GM12878 (cell line): ENCODE measurements around the gene EPHA2. TPM values are rescaled to one million over a fixed set of nuclear protein-coding genes. Genes with fewer than 3 reads are reported as not detected.

Experiments
- ATAC-seq: fragments of 200-7000 bp; cut with Tn5 transposase; 3 replicates; pipeline ENCODE4 v1.9.1; 2020; ENCODE audit warnings: mild to moderate bottlenecking, moderate library complexity
- BruUV-seq: library from RNA; stranded (reverse); fragments of 400-500 nt; replicated peaks from 2 replicates; lab custom pipeline; 2021; lab: Mats Ljungman, UMichigan
- CTCF ChIA-PET: fragments of 300-600 bp; sonication (Branson Sonifier 250); formaldehyde crosslinking; extraction: SDS; loops from one replicate; lab custom pipeline; 2021; ENCODE audit warnings: inconsistent platforms; lab: Yijun Ruan, JAX
- POLR2A ChIA-PET: fragments of 350-600 bp; formaldehyde crosslinking; extraction: SDS; loops from one replicate; lab custom pipeline; 2021; ENCODE audit warnings: inconsistent platforms; lab: Charles Lee
- RAD21 ChIA-PET: fragments of 300-600 bp; sonication (Branson Sonifier 250); formaldehyde crosslinking; loops from one replicate; lab custom pipeline; 2023; ENCODE audit warnings: antibody characterized with exemption; ENCODE audit not compliant: unreplicated experiment; lab: Charles Lee
- SMC1A ChIA-PET: fragments of 300-600 bp; sonication (Branson Sonifier 250); formaldehyde crosslinking; loops from one replicate; lab custom pipeline; 2023; ENCODE audit not compliant: unreplicated experiment, uncharacterized antibody; lab: Charles Lee
- DNase-seq: peaks from one replicate; pipeline ENCODE4 v3.0.0-alpha.2; 2011; ENCODE audit warnings: low read depth, low spot score
- FAIRE-seq: peaks from 3 replicates; lab custom pipeline; 2011; peaks lifted over from hg19 to GRCh38; lab: Jason Lieb, UNC
- H2AFZ ChIP-seq: 2 replicates; pipeline ENCODE4 v1.6.0; 2011; ENCODE audit warnings: low read depth, low read length, control low read depth; ENCODE audit not compliant: control insufficient read depth
- H3K27ac ChIP-seq: 2 replicates; pipeline ENCODE4 v1.5.1; 2011; ENCODE audit warnings: control low read depth; ENCODE audit not compliant: control insufficient read depth, insufficient read depth
- H3K27me3 ChIP-seq, 2 experiments: replicated peaks in 1 of 2; 2 replicates each; pipeline versions ENCODE4 v1.6.0 to v1.6.1; 2011; ENCODE audit warnings: low read length in 1 of 2; ENCODE audit not compliant: control insufficient read depth in 2 of 2, insufficient read depth in 2 of 2
- H3K36me3 ChIP-seq, 2 experiments: 2 replicates each; pipeline ENCODE4 v1.5.1; 2011; ENCODE audit warnings: low read length in 1 of 2; ENCODE audit not compliant: control insufficient read depth in 2 of 2, insufficient read depth in 2 of 2
- H3K4me1 ChIP-seq: 2 replicates; pipeline ENCODE4 v1.6.1; 2011; ENCODE audit warnings: mild to moderate bottlenecking, low read length, moderate library complexity, mixed read lengths; ENCODE audit not compliant: control insufficient read depth, insufficient read depth
- H3K4me2 ChIP-seq: 2 replicates; pipeline ENCODE4 v1.6.0; 2011; ENCODE audit warnings: control low read depth; ENCODE audit not compliant: control insufficient read depth, insufficient read depth
- H3K4me3 ChIP-seq: fragments of 200-600 bp; sonication (generic); 2 replicates; pipeline ENCODE4 v1.5.1; 2016
- H3K79me2 ChIP-seq: 2 replicates; pipeline ENCODE4 v1.6.0; 2011; ENCODE audit warnings: low read length; ENCODE audit not compliant: control insufficient read depth, insufficient read depth
- H3K9ac ChIP-seq: 2 replicates; pipeline ENCODE4 v1.8.0; 2011; ENCODE audit warnings: low read length, control low read depth, mixed read lengths; ENCODE audit not compliant: control insufficient read depth, insufficient read depth
- H3K9me3 ChIP-seq: replicated peaks from 3 replicates; pipeline ENCODE4 v1.5.1; 2011; ENCODE audit warnings: mild to moderate bottlenecking, low read length; ENCODE audit not compliant: control insufficient read depth, insufficient read depth
- H4K20me1 ChIP-seq: 2 replicates; pipeline ENCODE4 v1.6.0; 2011; ENCODE audit not compliant: control insufficient read depth, insufficient read depth
- CBX5 ChIP-seq: sonication (generic); IDR thresholded peaks from 2 replicates; pipeline ENCODE4 v1.6.1; 2016; ENCODE audit warnings: low read depth, moderate library complexity, mild to moderate bottlenecking, inconsistent platforms
- EED ChIP-seq: sonication (generic); IDR thresholded peaks from 2 replicates; pipeline ENCODE4 v1.6.1; 2016; ENCODE audit warnings: antibody characterized with exemption, low read depth
- EP300 ChIP-seq, 2 experiments: fragments of 150-350 bp in 1 of 2; IDR thresholded peaks; 2 replicates each; pipeline ENCODE4 v1.6.1; 2011 to 2012; ENCODE audit warnings: low read depth in 2 of 2, low read length in 2 of 2, borderline replicate concordance in 1 of 2, improper control_type of control experiment in 1 of 2, inconsistent platforms in 1 of 2; ENCODE audit not compliant: control insufficient read depth in 1 of 2
- FOS ChIP-seq: IDR thresholded peaks from 3 replicates; pipeline ENCODE4 v1.6.1; 2011; ENCODE audit warnings: borderline replicate concordance; ENCODE audit not compliant: insufficient read length; ENCODE audit errors: extremely low read depth
- IKZF2 ChIP-seq, 2 experiments: fragments of 450-650 bp; IDR thresholded peaks; 2 replicates each; pipeline ENCODE4 v1.6.1; 2017; ENCODE audit warnings: mild to moderate bottlenecking in 2 of 2, moderate library complexity in 2 of 2
- NRF1 ChIP-seq: conservative IDR thresholded peaks from 2 replicates; pipeline ENCODE4 v1.6.1; 2011; ENCODE audit warnings: mild to moderate bottlenecking, low read depth, low read length, improper control_type of control experiment
- PAX5 ChIP-seq: IDR thresholded peaks from 2 replicates; pipeline ENCODE4 v1.6.1; 2011; ENCODE audit warnings: low read depth, low read length, borderline replicate concordance
- RAD51 ChIP-seq: fragments of 450-650 bp; IDR thresholded peaks from 2 replicates; pipeline ENCODE4 v1.6.1; 2016; ENCODE audit warnings: moderate library complexity, mild to moderate bottlenecking, inconsistent platforms
- SIN3A ChIP-seq: IDR thresholded peaks from 2 replicates; pipeline ENCODE4 v1.6.1; 2012; ENCODE audit warnings: low read depth, low read length, improper control_type of control experiment
- ZNF384 ChIP-seq: IDR thresholded peaks from 2 replicates; pipeline ENCODE4 v1.6.1; 2012; ENCODE audit warnings: low read depth, mild to moderate bottlenecking, low read length, improper control_type of control experiment, borderline replicate concordance
- WGBS: methylation state at CpG from one replicate; pipeline ENCODE4 v1.1.6; 2016; ENCODE audit warnings: low lambda C conversion rate; ENCODE audit not compliant: insufficient replicate concordance, insufficient coverage; ENCODE audit errors: missing lambda C conversion rate; 5-methylcytosine and 5-hydroxymethylcytosine counted together
- in situ Hi-C: fragments of 300-500 bp; cut with MboI; formaldehyde crosslinking; loops from 9 replicates; pipeline ENCODE4 v1.14.3; 2018; ENCODE audit warnings: mixed read lengths
- intact Hi-C: fragments of 100-400 bp; cut with micrococcal nuclease; formaldehyde crosslinking; loops from one replicate; pipeline ENCODE4 v1.14.2; 2022; ENCODE audit not compliant: unreplicated experiment
- polyA plus RNA-seq, 11 experiments: library from polyadenylated mRNA; depleted of rRNA in 4 of 11; unstranded in 6 of 11; stranded (reverse) in 5 of 11; fragments of >200 nt; fragmentation: Nextera tagmentation in 4 of 11; fragmentation: Illumina TruSeq in 1 of 11; extraction: Ambion mirVana in 4 of 11; extraction: Trizol in 1 of 11; gene quantifications; 1 replicate in 1 of 11; 2 replicates in 10 of 11; pipeline versions ENCODE4 v1.2.1 to v1.2.3, GENCODE V29; 2011 to 2016; ENCODE audit warnings: inconsistent platforms in 2 of 11, missing spikeins in 2 of 11, low read depth in 1 of 11
- total RNA-seq, 4 experiments: library from RNA; depleted of rRNA in 3 of 4; stranded (reverse); fragments of >200 nt in 3 of 4; fragmentation: Illumina TruSeq in 1 of 4; extraction: Trizol in 1 of 4; gene quantifications; 2 replicates each; pipeline versions ENCODE4 v1.2.1 to v1.2.3, GENCODE V29; 2013 to 2021
- TF ChIP-seq, protein P1 (sequence below), 3 experiments: IDR thresholded peaks in 2 of 3; conservative IDR thresholded peaks in 1 of 3; 2 replicates each; pipeline ENCODE4 v1.5.1; 2011; ENCODE audit warnings: low read depth in 3 of 3, low read length in 3 of 3, mild to moderate bottlenecking in 3 of 3, control low read depth in 2 of 3, moderate library complexity in 2 of 3, inconsistent platforms in 1 of 3, mixed read lengths in 1 of 3; ENCODE audit not compliant: control insufficient read depth in 2 of 3, insufficient read depth in 1 of 3; ENCODE audit errors: extremely low read depth in 1 of 3
- TF ChIP-seq, protein P2 (sequence below): fragments of 450-650 bp; IDR thresholded peaks from 2 replicates; pipeline ENCODE4 v1.6.1; 2016; ENCODE audit warnings: mild to moderate bottlenecking

EPHA2 gene
- total and polyA plus RNA-seq, 10 of the 15 experiments (the other 5 are each of a cell fraction or from before 2014, with no cell fraction given) = 0.04 to 0.51 (median 0.23) TPM; not detected in 2

DNA sequence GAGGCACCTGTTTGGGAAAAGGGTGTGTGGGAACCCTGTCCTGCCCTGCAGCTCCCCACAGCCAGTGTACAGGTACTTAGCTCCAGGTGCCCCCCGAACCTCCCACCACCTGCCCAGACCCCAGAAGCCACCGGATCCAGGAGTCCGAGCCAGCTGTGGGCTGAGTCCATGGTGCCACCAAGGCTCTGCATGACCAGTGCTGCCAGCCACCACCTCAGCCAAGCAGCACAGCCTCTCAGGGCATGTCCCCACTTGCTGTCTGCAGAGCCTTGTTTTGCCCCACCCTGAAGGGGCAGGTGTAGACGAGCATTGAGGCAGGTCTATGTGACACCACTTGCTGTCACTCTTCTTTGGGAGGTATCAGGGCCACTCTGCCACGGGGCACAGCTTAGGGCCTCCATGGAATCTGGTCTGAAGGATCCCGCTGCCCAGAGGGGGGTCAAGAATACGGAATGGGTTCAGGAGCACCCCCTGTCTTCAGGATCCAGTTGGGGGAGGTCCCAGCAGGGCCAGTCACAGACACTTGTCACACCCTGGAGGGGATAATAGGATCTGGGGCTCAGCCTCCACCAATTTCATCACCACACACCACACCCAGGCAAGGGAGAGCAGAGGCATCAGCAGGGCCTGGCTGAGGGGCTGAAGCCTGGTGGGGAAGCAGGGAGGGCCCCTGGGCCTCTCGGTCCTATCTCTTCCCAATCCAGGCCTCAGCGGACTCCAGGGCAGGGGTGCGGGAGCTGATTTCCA lies 28.9 kb upstream of the EPHA2 start (continued):
- TF ChIP-seq CBX5 (no peak), FOS (no peak), EED (no peak)

DNA sequence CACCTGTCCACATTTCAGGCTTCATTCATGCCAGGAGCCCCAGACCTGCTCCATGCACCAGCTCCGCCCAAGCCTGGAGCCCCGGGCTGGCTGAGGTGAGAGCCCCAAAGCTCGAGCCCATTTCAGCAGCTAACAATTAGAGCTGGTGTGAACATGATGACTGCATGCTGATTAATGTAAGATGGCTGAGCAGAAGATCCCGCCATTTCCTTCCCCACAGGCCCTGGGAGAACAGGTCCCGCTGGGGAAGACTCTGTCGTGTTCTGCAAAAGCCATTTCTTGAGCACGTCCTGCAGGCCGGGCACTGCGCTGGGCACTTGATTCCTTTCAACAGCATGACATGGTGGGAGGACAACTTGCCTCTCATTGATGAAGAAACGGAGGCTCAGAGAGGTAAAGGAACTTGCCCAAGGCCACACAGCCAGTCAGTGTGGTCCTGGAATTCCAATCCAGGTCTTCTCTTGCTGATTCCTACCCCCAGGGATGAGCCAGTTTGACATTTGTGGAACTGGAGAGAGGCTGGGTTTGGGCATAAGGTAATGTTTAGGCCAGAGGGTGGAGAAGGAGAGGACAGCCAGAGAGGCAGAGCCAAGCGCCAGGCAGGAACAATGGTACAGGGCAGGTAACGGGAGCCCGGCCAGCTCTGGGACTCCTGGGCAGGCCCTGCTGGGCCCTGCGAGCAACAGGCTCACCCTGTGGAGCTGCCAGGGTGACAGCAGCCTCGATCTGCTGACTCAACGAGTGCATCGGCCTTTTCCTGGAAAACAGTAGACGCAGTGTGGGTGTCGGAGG lies 28.1 kb upstream of the EPHA2 start:
- no peaks in the 10 kb centered on the region for H3K27me3 ChIP-seq
- ChIA-PET SMC1A (interaction anchor here (6.6 kb wide), 1 partner anchor 100 kb away, joined by 49 read pairs; no protein-coding TSS in a partner anchor), POLR2A (no interaction called here), CTCF (interaction anchor here (1.3 to 15.1 kb wide), 3 partner anchors 102 to 110 kb away, joined by 4 to 375 read pairs (median 4); partner anchors contain the start of gene FAM131C), RAD21 (interaction anchor here (12.2 kb wide), 1 partner anchor 102 kb away, joined by 223 read pairs; no protein-coding TSS in a partner anchor)
- intact Hi-C loops = no loop called here
- no peak for TF ChIP-seq RAD51
- TF ChIP-seq, protein P1, sequence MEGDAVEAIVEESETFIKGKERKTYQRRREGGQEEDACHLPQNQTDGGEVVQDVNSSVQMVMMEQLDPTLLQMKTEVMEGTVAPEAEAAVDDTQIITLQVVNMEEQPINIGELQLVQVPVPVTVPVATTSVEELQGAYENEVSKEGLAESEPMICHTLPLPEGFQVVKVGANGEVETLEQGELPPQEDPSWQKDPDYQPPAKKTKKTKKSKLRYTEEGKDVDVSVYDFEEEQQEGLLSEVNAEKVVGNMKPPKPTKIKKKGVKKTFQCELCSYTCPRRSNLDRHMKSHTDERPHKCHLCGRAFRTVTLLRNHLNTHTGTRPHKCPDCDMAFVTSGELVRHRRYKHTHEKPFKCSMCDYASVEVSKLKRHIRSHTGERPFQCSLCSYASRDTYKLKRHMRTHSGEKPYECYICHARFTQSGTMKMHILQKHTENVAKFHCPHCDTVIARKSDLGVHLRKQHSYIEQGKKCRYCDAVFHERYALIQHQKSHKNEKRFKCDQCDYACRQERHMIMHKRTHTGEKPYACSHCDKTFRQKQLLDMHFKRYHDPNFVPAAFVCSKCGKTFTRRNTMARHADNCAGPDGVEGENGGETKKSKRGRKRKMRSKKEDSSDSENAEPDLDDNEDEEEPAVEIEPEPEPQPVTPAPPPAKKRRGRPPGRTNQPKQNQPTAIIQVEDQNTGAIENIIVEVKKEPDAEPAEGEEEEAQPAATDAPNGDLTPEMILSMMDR (IDR thresholded peaks at IDR 0.05 in 2 of 3, conservative IDR thresholded peaks at IDR 0.05 in 1 of 3; ENCODE audit: control insufficient read depth in 2 of 3, extremely low read depth in 1 of 3, insufficient read depth in 1 of 3, low read depth in 3 of 3, low read length in 3 of 3) = no peak
- no peak for TF ChIP-seq PAX5
- no peak for TF ChIP-seq ZNF384
- no peak for TF ChIP-seq IKZF2 (IDR thresholded peaks at IDR 0.05)
- no peak for TF ChIP-seq NRF1
- no peak for TF ChIP-seq SIN3A
- TF ChIP-seq, protein P2, sequence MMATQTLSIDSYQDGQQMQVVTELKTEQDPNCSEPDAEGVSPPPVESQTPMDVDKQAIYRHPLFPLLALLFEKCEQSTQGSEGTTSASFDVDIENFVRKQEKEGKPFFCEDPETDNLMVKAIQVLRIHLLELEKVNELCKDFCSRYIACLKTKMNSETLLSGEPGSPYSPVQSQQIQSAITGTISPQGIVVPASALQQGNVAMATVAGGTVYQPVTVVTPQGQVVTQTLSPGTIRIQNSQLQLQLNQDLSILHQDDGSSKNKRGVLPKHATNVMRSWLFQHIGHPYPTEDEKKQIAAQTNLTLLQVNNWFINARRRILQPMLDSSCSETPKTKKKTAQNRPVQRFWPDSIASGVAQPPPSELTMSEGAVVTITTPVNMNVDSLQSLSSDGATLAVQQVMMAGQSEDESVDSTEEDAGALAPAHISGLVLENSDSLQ = no peak
- TF ChIP-seq EP300 (IDR thresholded peaks at IDR 0.05; ENCODE audit: borderline replicate concordance in 1 of 2, control insufficient read depth in 1 of 2, low read depth in 2 of 2, low read length in 2 of 2) = no peak
- H2AFZ ChIP-seq = no peak overlapping the region
- no peak for ATAC-seq
- H3K79me2 ChIP-seq = no peaks in the 10 kb centered on the region
- BruUV-seq = no TSS peak
- H3K4me3 ChIP-seq = no peak overlapping the region
- H3K36me3 ChIP-seq = no peaks in the 10 kb centered on the region
- no peaks in the 10 kb centered on the region for H3K9me3 ChIP-seq
- FAIRE-seq = no peak
- H3K27ac ChIP-seq = no peak overlapping the region
- in situ Hi-C loops = loop anchor here (5.0 kb wide), 1 partner anchor 102 kb away; no protein-coding TSS in a partner anchor
- no peak overlapping the region for H3K9ac ChIP-seq
- 48% methylated on average over 19 of the region's 19 CpGs for WGBS
- no peak overlapping the region for H3K4me2 ChIP-seq
- no peaks in the 10 kb centered on the region for H4K20me1 ChIP-seq
- no peaks in the 10 kb centered on the region for H3K4me1 ChIP-seq
- no peak for DNase-seq
